ENCODE measurements around the gene ACSF3.
A peak's percentile ranks its signal among the peaks of the same experiment; 100 is the strongest.
"Not testable (repeated sequence)": the region's sequence is repeated elsewhere in the genome, so short reads cannot be mapped to it uniquely, and the experiment has no call there.

ACSF3 gene

GRCh38 chr16:89055894-89056555 lies 37.6 kb upstream of the ACSF3 start:
- DNase-seq: no peak

DNA sequence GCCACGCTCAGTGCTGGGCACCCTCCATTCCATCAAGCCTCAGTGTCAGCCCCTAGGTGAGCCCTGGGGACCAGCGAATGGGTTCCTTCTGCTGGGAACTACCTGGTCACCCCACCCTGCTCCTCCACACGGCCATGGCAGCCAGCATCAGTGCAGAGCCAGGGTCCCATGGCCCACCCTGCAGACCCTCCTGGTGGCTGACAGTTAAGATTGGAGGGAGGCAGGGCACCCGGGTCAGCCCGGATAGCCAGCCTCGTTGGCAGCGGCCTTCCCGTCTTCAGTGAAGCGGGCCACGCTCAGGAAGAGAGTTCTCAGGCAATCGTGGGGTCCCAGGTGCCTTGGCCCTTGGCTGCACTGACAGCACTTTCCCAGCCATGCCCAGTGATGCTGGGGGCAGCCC lies 37.1 kb upstream of the ACSF3 start:
- no peak for DNase-seq

- no peak for DNase-seq
Measured at GRCh38 chr16:89057738-89058137, 35.9 kb upstream of the ACSF3 start.

DNA sequence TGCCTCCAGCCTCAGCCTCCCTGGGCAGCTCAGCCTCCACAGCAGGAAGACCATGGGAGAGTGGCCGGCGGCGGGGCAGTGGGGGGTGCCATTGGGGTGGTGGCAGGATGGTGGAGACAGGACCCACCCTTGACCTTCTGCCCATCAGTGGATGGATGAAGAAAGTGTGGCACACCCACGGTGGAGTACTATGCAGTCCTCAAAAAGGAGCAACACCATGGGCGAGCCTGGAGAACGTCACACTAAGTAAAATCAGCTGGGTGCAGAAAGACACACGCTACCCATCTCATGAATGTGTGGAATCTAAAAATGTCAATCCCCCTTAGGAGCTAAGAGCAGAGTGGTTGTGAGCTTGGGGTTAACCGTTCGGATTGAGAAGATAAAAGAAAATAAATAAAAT lies 34.8 kb upstream of the ACSF3 start:
- DNase-seq: no peak

DNA sequence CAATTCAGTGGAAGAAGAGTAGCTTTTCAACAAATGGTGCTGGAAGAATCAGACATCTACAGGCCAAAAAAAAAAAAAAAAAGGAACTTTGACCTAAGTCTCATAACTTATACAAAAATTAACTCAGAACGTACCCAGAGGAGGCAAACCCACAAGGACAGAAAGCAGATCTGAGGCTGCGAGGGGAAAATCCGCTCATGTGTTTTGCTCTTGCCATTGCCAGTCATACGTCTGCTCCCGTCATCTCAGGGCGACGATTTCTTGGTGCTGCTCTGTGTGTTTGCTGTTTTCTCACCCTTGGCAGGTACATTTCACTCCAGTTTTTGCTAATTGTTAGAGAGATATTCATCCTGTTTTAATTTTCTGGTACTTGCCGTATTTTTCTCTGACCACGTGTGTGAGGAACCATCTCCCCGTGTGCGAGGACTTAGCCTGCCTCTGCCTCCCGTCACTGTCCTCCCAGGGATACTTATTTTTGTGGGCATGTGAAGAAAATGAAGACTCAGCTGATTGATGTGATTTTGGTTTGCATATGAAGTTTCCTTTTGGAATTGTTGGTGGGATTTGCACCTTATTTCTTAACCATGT lies 33.4 kb upstream of the ACSF3 start:
- DNase-seq: no peak

- no peak for DNase-seq
Measured at GRCh38 chr16:89061086-89061485, 32.6 kb upstream of the ACSF3 start.

DNA sequence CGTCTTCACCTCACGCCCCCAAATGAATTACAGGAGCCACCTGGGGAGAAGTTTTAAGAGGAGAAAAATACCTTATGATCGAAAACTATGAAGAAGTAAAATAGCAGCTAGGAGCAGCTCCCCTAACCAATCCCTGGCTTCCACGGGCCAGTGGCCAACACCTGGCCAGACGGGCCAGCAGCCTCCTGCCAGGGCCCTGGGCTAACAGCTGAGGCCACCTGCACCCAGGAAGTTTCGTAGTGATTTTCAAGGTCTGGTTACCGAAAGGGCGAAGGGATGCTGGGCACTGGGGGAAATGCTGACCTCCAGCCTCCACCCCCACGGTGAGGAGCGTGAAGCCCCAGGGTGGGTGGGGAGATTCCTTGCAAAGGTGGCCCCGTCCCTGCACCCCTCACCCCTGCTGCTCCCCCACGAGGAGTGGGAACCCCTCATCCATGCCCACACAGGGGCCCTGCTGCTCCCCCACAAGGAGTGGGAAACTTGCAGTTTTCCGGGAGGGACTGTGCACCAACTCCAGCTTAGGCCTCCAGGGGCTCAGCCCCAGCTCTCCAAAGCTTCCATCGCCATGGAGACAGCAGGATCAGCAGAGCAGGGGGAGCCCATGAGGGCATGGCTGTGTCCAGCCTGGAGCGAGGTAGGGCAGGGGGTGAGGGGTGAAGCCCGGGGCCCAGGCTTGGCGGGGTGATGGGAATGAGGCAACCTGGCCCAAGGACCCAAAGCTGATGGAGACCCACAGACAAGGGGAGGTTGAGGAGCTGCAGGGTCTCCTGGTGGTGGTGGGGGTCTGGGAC lies 31.9 kb upstream of the ACSF3 start:
- DNase-seq: no peak

GRCh38 chr16:89062389-89063345 lies 31.0 kb upstream of the ACSF3 start:
- DNase-seq: no peak

DNA sequence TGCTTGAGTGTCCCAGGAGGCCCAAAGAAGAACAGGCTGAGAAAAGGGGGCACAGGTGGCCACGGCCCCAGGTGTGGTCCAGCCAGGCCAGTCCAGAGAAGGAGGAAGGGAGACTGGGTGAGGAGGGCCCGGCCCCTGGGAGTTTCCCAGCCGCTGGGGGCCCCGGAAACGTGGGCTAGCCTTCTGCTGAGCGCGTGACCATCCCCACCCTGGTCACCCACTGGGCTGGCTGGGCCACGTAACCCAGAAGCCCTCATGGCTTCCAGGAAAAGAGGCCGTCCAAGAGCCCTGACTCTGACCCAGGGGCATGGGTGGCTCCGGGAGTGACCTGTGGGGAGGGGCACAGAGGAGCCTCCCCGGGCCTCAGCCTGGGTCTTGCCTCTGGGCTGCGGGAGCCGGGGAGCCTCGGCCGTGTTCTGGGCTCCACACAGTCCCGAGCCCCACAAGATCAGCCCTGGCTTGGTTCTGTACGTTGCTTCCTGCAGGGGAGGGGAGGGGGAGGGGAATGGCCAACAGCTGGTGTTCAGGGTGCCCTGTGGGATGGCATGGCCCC lies 29.8 kb upstream of the ACSF3 start:
- DNase-seq: no peak

- no peak for DNase-seq
Measured at GRCh38 chr16:89064606-89065457, 28.8 kb upstream of the ACSF3 start.

- no peak for DNase-seq
Measured at GRCh38 chr16:89065458-89065822, 28.2 kb upstream of the ACSF3 start.

DNA sequence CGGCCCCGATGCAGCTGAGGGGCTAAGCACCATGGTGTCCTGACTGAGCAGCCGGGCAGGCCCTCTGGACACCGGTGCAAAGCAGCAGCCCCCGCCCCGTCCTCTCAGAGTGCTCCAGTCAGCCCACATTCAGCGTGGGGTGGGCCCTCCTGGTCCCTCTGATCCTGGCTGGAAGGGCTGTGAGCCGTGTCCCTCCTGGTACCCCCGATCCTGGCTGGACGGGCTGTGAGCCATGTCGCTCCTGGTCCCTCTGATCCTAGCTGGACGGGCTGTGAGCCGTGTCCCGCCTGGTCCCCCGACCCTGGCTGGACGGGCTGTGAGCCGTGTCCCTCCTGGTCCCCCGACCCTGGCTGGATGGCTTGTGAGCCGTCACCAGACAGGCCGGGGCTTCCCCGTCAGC lies 26.9 kb upstream of the ACSF3 start:
- DNase-seq: no peak

DNA sequence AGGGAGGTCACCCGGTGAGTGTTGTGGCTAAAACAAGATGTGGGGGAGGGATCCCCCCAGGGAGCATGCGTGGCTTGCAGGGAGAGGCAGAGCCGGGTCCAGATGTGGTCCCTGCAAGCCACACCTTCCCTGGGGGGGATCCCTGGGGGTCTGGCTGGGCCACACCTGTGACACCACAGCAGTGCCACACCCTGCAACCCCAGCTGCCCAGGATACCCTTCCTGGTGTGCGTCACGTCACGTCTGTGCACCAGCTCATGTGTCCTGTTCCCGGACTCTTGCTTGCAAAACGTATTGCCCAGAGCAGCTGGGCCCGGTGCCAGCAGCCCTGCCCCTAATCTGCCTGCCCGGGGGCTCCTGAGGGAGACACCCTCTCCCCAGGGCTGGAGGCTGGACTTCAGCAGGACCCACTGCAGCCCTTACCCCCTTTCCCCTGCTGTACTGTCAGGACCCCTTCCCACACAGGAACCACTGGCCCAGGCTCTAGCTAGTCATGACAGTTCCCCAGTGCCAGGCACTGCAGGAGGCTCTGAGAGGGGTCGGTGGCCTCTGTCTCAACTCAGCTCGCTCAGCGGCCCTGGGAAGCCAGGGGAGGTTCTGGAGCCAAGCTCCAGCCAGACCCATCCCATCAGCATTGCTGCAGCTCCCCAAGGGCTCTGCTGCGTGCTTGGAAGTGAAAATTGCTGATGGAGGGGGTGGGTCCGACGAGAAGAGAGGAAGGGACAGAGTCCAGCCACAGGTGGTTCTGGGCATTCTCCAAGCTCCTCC lies 25.8 kb upstream of the ACSF3 start:
- DNase-seq: no peak

- not testable (repeated sequence) for DNase-seq
Measured at GRCh38 chr16:89068814-89069616, 24.6 kb upstream of the ACSF3 start.

- DNase-seq: no peak
Measured at GRCh38 chr16:89069920-89070319, 23.7 kb upstream of the ACSF3 start.

DNA sequence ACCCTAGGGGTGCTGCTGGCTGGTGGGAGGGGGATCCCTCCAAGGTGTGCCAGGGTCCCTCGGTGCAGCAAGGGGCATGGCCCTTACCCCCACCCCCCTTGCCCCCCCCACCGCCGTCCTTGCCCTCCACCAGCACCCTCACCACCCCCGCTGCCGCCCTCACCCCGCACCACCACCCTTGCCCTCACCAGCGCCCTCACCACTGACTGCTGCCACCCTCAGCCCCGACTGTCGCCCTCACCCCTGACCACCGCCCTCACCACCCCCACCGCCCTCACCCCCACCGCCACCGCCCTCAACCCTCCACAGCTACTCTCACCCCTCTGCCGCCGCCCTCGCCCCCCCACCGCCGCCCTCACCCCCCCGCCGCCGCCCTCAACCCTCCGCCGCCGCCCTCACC lies 23.1 kb upstream of the ACSF3 start:
- DNase-seq: no peak

GRCh38 chr16:89071686-89072547 lies 21.7 kb upstream of the ACSF3 start:
- peak; percentile 62 for DNase-seq

DNA sequence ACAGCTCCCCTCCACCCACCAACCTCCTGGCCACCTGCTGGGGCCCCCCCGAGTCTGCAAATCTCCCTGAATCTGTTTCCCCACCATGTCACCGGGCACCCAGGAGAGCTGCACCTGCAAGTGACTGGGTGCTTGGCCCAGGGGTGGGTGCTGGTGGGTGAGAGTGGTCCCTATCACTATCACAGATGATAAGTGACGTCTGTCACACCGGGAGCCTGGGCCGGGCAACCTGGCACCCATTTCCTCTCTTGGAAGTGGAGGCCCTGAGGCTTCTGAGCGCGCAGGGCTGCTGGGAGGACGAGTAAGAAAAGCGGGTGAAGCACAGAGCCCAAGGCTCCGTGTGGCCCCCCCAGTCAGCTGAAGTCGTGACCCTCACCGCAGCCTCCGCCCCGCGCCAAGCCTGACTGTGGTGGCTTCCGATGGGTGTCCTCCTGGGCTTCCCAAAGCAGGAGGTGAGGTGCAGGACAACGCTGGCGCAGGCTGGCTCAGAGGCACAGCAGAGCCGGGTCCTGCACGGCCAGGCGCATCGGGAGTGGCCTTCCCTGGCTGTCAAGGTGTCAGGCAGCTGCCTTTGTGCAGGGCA lies 21.0 kb upstream of the ACSF3 start:
- no peak for DNase-seq

Data from NCI-H2171 (cell line).